Measurements from ENCODE around the gene MYOCOS.

Gene MYOCOS

GRCh38 chr1:171583591-171584201 is 38.3 kb upstream of the MYOCOS start:
- H3K4me3 ChIP-seq (ENCODE audit: low read depth, low read length), result no peak overlapping the region
- TF ChIP-seq MYC (IDR thresholded peaks at IDR 0.05; ENCODE audit: low read depth, low read length), result no peak
- TF ChIP-seq POLR2A (IDR thresholded peaks at IDR 0.05; ENCODE audit: extremely low read depth, insufficient read length), result no peak
- DNase-seq (ENCODE audit: low read depth), result no peak

- TF ChIP-seq MYC (IDR thresholded peaks at IDR 0.05; ENCODE audit: low read depth, low read length) (no peak), CTCF (IDR thresholded peaks at IDR 0.05; ENCODE audit: low read depth, low read length) (no peak), MAX (IDR thresholded peaks at IDR 0.05; ENCODE audit: low read depth, low read length) (no peak), POLR2A (IDR thresholded peaks at IDR 0.05; ENCODE audit: extremely low read depth, insufficient read length) (no peak)
- H3K4me3 ChIP-seq (ENCODE audit: low read depth, low read length), result no peak overlapping the region
- DNase-seq (ENCODE audit: low read depth), result no peak
Measured at GRCh38 chr1:171585715-171586114, 36.3 kb upstream of the MYOCOS start.

- no peak for DNase-seq (ENCODE audit: low read depth)
- TF ChIP-seq MAX (IDR thresholded peaks at IDR 0.05; ENCODE audit: low read depth, low read length), result no peak
- no peak for TF ChIP-seq CTCF (IDR thresholded peaks at IDR 0.05; ENCODE audit: low read depth, low read length)
- no peak for TF ChIP-seq POLR2A (IDR thresholded peaks at IDR 0.05; ENCODE audit: extremely low read depth, insufficient read length)
- TF ChIP-seq MYC (IDR thresholded peaks at IDR 0.05; ENCODE audit: low read depth, low read length), result no peak
- H3K4me3 ChIP-seq (ENCODE audit: low read depth, low read length), result no peak overlapping the region
Measured at GRCh38 chr1:171588230-171588629, 33.8 kb upstream of the MYOCOS start.

GRCh38 chr1:171590022-171590421 is 32.0 kb upstream of the MYOCOS start:
- no peak overlapping the region for H3K4me3 ChIP-seq (ENCODE audit: low read depth, low read length)
- no peak for DNase-seq (ENCODE audit: low read depth)
- no peak for TF ChIP-seq CTCF (IDR thresholded peaks at IDR 0.05; ENCODE audit: low read depth, low read length)
- TF ChIP-seq MAX (IDR thresholded peaks at IDR 0.05; ENCODE audit: low read depth, low read length), result no peak
- no peak for TF ChIP-seq POLR2A (IDR thresholded peaks at IDR 0.05; ENCODE audit: extremely low read depth, insufficient read length)
- TF ChIP-seq MYC (IDR thresholded peaks at IDR 0.05; ENCODE audit: low read depth, low read length), result no peak

- no peak overlapping the region for H3K4me3 ChIP-seq (ENCODE audit: low read depth, low read length)
- TF ChIP-seq MYC (IDR thresholded peaks at IDR 0.05; ENCODE audit: low read depth, low read length) (no peak), CTCF (IDR thresholded peaks at IDR 0.05; ENCODE audit: low read depth, low read length) (no peak), MAX (IDR thresholded peaks at IDR 0.05; ENCODE audit: low read depth, low read length) (no peak), POLR2A (IDR thresholded peaks at IDR 0.05; ENCODE audit: extremely low read depth, insufficient read length) (no peak)
- DNase-seq (ENCODE audit: low read depth), result no peak
Measured at GRCh38 chr1:171595324-171595723, 26.7 kb upstream of the MYOCOS start.

GRCh38 chr1:171596119-171596518 is 25.9 kb upstream of the MYOCOS start:
- DNase-seq (ENCODE audit: low read depth), result no peak
- no peak overlapping the region for H3K4me3 ChIP-seq (ENCODE audit: low read depth, low read length)
- TF ChIP-seq MYC (IDR thresholded peaks at IDR 0.05; ENCODE audit: low read depth, low read length), result no peak

GRCh38 chr1:171596705-171597104 is 25.3 kb upstream of the MYOCOS start:
- no peak overlapping the region for H3K4me3 ChIP-seq (ENCODE audit: low read depth, low read length)
- no peak for DNase-seq (ENCODE audit: low read depth)
- TF ChIP-seq CTCF (IDR thresholded peaks at IDR 0.05; ENCODE audit: low read depth, low read length), result no peak
- TF ChIP-seq POLR2A (IDR thresholded peaks at IDR 0.05; ENCODE audit: extremely low read depth, insufficient read length), result no peak
- TF ChIP-seq MAX (IDR thresholded peaks at IDR 0.05; ENCODE audit: low read depth, low read length), result no peak
- TF ChIP-seq MYC (IDR thresholded peaks at IDR 0.05; ENCODE audit: low read depth, low read length), result no peak

Measured in NB4 (cell line).